ENCODE measurements around the gene ZNF692.
A peak's percentile ranks its signal among the peaks of the same experiment; 100 is the strongest.

ZNF692 gene

GRCh38 chr1:248873993-248874533 lies 15.2 kb upstream of the ZNF692 start:
- peak; percentile 86 to 87 for DNase-seq

- peak; percentile 97 to 98 for DNase-seq
Observed at GRCh38 chr1:248873409-248873992, 14.6 kb upstream of the ZNF692 start.

- DNase-seq: peak; percentile 70 to 73
Observed at GRCh38 chr1:248872752-248873408, 14.0 kb upstream of the ZNF692 start.

GRCh38 chr1:248871837-248872401 lies 13.0 kb upstream of the ZNF692 start:
- DNase-seq: no peak

- peak; percentile 85 to 88 for DNase-seq
Observed at GRCh38 chr1:248862998-248863881, 4.4 kb upstream of the ZNF692 start.

- no peak for DNase-seq
Observed at GRCh38 chr1:248862695-248862997, 3.8 kb upstream of the ZNF692 start.

- no peak for DNase-seq
Observed at GRCh38 chr1:248861616-248862015, 2.7 kb upstream of the ZNF692 start.

- no peak for DNase-seq
Observed at GRCh38 chr1:248860007-248860406, 1.1 kb upstream of the ZNF692 start.

- peak; percentile 45 to 48 for DNase-seq
Observed at GRCh38 chr1:248858096-248858890, 592 bp downstream of the ZNF692 start.

GRCh38 chr1:248857749-248858095 lies 1.2 kb downstream of the ZNF692 start:
- DNase-seq: no peak

- DNase-seq: no peak
Observed at GRCh38 chr1:248857201-248857600, 1.7 kb downstream of the ZNF692 start.

GRCh38 chr1:248856176-248856575 lies 2.7 kb downstream of the ZNF692 start:
- DNase-seq: peak in 1 of 2 donors; percentile 14

- DNase-seq: peak in 1 of 2 donors; percentile 14
Observed at GRCh38 chr1:248855580-248855979, 3.3 kb downstream of the ZNF692 start.

GRCh38 chr1:248853663-248854375 lies 5.1 kb downstream of the ZNF692 start:
- DNase-seq: no peak

GRCh38 chr1:248852481-248853405 lies 6.1 kb downstream of the ZNF692 start:
- DNase-seq: peak in 1 of 2 donors; percentile 12

GRCh38 chr1:248851390-248851789 lies 7.5 kb downstream of the ZNF692 start:
- DNase-seq: no peak

- DNase-seq: no peak
Observed at GRCh38 chr1:248850536-248851251, 8.2 kb downstream of the ZNF692 start.

- no peak for DNase-seq
Observed at GRCh38 chr1:248850124-248850523, 8.8 kb downstream of the ZNF692 start.

- DNase-seq: no peak
Observed at GRCh38 chr1:248849637-248850036, 9.2 kb downstream of the ZNF692 start.

GRCh38 chr1:248849152-248849551 lies 9.7 kb downstream of the ZNF692 start:
- DNase-seq: no peak

Measured in stimulated activated CD4-positive, alpha-beta T cell treated with anti-CD3 and anti-CD28 coated beads, Interleukin-2, amount 100 ng/mL, for 24 hours (primary cell).